ENCODE data around the gene TMEM69.
"Not testable (repeated sequence)": the region's sequence is repeated elsewhere in the genome, so short reads cannot be mapped to it uniquely, and the experiment has no call there.

The TMEM69 gene

DNA sequence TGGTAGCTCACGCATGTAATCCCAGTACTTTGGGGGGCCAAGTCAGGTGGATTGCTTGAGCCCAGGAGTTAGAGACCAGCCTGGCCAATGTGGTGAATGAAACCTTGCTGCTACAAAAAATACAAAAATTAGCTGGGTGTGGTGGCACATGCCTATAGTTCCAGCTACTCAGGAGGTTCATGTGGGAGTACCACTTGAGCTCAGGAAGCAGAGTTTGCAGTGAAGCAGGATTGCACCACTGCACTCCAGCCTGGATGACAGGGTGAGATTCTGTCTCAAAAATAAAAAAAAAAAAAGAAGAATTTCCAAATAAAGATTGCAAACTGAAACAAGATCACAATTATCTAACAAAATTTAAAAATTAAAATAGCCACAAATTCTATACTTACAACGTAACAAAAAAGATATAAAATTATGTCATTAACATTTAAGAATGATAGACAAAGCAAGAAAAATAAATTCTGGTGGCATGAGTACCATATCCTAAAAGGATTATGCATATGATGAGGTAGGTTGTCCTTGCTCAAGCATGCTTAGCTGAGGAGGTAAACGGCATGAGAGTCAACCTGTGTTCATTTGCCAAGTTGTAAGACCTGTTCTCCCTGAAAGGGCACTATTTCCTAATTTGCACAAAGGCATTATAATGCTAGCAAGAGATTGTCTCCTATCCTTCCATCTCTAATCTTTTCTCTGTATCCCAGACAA lies 42.2 kb downstream of the TMEM69 start:
- no peak for TF ChIP-seq EZH2 (IDR thresholded peaks at IDR 0.05; ENCODE audit: borderline replicate concordance, low read length)
- TF ChIP-seq, protein P1, sequence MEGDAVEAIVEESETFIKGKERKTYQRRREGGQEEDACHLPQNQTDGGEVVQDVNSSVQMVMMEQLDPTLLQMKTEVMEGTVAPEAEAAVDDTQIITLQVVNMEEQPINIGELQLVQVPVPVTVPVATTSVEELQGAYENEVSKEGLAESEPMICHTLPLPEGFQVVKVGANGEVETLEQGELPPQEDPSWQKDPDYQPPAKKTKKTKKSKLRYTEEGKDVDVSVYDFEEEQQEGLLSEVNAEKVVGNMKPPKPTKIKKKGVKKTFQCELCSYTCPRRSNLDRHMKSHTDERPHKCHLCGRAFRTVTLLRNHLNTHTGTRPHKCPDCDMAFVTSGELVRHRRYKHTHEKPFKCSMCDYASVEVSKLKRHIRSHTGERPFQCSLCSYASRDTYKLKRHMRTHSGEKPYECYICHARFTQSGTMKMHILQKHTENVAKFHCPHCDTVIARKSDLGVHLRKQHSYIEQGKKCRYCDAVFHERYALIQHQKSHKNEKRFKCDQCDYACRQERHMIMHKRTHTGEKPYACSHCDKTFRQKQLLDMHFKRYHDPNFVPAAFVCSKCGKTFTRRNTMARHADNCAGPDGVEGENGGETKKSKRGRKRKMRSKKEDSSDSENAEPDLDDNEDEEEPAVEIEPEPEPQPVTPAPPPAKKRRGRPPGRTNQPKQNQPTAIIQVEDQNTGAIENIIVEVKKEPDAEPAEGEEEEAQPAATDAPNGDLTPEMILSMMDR (IDR thresholded peaks at IDR 0.05; ENCODE audit: low read length) = no peak
- H3K9ac ChIP-seq (ENCODE audit: low read length) = no peak overlapping the region
- no peaks in the 10 kb centered on the region for H4K20me1 ChIP-seq (ENCODE audit: insufficient read depth, low read length)
- H3K4me3 ChIP-seq (ENCODE audit: low read depth, low read length, poor library complexity, severe bottlenecking) = no peak overlapping the region
- H3K4me2 ChIP-seq (ENCODE audit: low read length) = no peak overlapping the region
- no peaks in the 10 kb centered on the region for H3K9me3 ChIP-seq (ENCODE audit: low read length)
- H3K4me1 ChIP-seq (ENCODE audit: insufficient read depth, low read length, severe bottlenecking) = no peaks in the 10 kb centered on the region
- H3K9me2 ChIP-seq (ENCODE audit: low read depth, low read length) = no peaks in the 10 kb centered on the region
- no peak overlapping the region for H2AFZ ChIP-seq (ENCODE audit: low read length)
- no peaks in the 10 kb centered on the region for H3K27me3 ChIP-seq (ENCODE audit: insufficient read depth, low read length)
- H3K79me2 ChIP-seq (ENCODE audit: insufficient read depth, low read length) = no peaks in the 10 kb centered on the region
- no peak overlapping the region for H3K27ac ChIP-seq (ENCODE audit: low read depth, low read length, poor library complexity, severe bottlenecking)
- H3K36me3 ChIP-seq (ENCODE audit: insufficient read depth, low read length) = no peaks in the 10 kb centered on the region
- no peaks in the 10 kb centered on the region for H3F3A ChIP-seq (ENCODE audit: insufficient read depth, low read length)

DNA sequence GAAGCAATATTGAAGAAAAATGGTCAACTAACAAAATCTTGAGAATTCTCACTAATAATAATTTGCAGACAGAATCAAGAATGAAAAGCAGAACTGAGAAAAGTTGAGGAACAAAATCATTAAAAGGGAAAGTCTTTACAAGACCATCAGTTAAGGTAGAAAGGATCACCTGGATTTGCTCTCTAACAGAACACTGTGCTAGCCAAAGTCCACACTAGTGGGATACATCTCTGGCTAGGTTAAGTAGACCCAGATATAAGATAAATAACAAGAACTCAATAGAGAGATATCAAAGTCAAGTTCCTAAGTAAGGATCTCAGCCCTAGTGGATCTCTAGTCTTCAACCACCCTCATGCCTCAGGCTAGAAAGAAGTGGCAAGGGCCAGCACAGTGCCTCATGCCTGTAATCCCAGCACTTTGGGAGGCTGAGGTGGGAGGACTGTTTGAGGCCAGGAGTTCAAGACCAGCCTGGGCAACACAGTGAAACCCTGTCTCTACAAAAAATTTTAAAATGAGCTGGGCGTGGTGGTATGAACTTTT lies 42.9 kb downstream of the TMEM69 start:
- Histone ChIP-seq H3K4me3 (ENCODE audit: low read depth, low read length, poor library complexity, severe bottlenecking) (no peak overlapping the region), H3K9ac (ENCODE audit: low read length) (no peak overlapping the region), H4K20me1 (ENCODE audit: insufficient read depth, low read length) (no peaks in the 10 kb centered on the region), H3K9me2 (ENCODE audit: low read depth, low read length) (no peaks in the 10 kb centered on the region), H3K27me3 (ENCODE audit: insufficient read depth, low read length) (no peaks in the 10 kb centered on the region), H3K4me2 (ENCODE audit: low read length) (no peak overlapping the region), H3K4me1 (ENCODE audit: insufficient read depth, low read length, severe bottlenecking) (no peaks in the 10 kb centered on the region), H3K27ac (ENCODE audit: low read depth, low read length, poor library complexity, severe bottlenecking) (no peak overlapping the region), H3F3A (ENCODE audit: insufficient read depth, low read length) (no peaks in the 10 kb centered on the region), H3K79me2 (ENCODE audit: insufficient read depth, low read length) (no peaks in the 10 kb centered on the region), H2AFZ (ENCODE audit: low read length) (no peak overlapping the region), H3K9me3 (ENCODE audit: low read length) (no peaks in the 10 kb centered on the region), H3K36me3 (ENCODE audit: insufficient read depth, low read length) (no peaks in the 10 kb centered on the region)
- TF ChIP-seq EZH2 (IDR thresholded peaks at IDR 0.05; ENCODE audit: borderline replicate concordance, low read length) = no peak
- TF ChIP-seq, protein P1 (IDR thresholded peaks at IDR 0.05; ENCODE audit: low read length) = no peak

DNA sequence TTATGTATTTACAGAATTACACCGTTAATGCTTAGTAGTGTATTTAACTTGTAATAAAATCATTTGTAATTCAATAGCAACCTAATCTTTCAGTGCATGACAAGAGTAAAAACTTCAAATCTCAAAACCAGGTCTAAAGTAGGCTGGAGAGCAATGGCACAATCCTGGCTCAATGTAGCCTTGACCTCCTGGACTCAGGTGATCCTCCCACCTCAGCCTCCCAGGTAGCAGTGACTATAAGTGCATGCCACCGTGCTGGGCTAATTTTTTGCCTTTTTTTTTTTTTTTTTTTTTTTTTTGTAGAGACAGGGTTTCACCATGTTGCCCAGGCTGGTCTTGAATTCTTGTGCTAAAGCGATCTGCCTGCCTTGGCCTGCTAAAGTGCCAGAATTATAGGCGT lies 51.2 kb downstream of the TMEM69 start:
- no peak overlapping the region for H3K27ac ChIP-seq (ENCODE audit: low read depth, low read length, poor library complexity, severe bottlenecking)
- no peaks in the 10 kb centered on the region for H3K9me2 ChIP-seq (ENCODE audit: low read depth, low read length)
- no peaks in the 10 kb centered on the region for H3K4me1 ChIP-seq (ENCODE audit: insufficient read depth, low read length, severe bottlenecking)
- no peak overlapping the region for H3K4me3 ChIP-seq (ENCODE audit: low read depth, low read length, poor library complexity, severe bottlenecking)
- no peak overlapping the region for H3K4me2 ChIP-seq (ENCODE audit: low read length)
- H2AFZ ChIP-seq (ENCODE audit: low read length) = no peak overlapping the region
- no peaks in the 10 kb centered on the region for H3K27me3 ChIP-seq (ENCODE audit: insufficient read depth, low read length)
- no peak overlapping the region for H3K9ac ChIP-seq (ENCODE audit: low read length)
- peaks cover 14% of the 10 kb centered on the region for H3K36me3 ChIP-seq (ENCODE audit: insufficient read depth, low read length)
- no peaks in the 10 kb centered on the region for H4K20me1 ChIP-seq (ENCODE audit: insufficient read depth, low read length)
- H3K79me2 ChIP-seq (ENCODE audit: insufficient read depth, low read length) = no peaks in the 10 kb centered on the region
- no peaks in the 10 kb centered on the region for H3K9me3 ChIP-seq (ENCODE audit: low read length)
- TF ChIP-seq, protein P1 (IDR thresholded peaks at IDR 0.05; ENCODE audit: low read length) = no peak
- no peak for TF ChIP-seq EZH2 (IDR thresholded peaks at IDR 0.05; ENCODE audit: borderline replicate concordance, low read length)
- H3F3A ChIP-seq (ENCODE audit: insufficient read depth, low read length) = no peaks in the 10 kb centered on the region

DNA sequence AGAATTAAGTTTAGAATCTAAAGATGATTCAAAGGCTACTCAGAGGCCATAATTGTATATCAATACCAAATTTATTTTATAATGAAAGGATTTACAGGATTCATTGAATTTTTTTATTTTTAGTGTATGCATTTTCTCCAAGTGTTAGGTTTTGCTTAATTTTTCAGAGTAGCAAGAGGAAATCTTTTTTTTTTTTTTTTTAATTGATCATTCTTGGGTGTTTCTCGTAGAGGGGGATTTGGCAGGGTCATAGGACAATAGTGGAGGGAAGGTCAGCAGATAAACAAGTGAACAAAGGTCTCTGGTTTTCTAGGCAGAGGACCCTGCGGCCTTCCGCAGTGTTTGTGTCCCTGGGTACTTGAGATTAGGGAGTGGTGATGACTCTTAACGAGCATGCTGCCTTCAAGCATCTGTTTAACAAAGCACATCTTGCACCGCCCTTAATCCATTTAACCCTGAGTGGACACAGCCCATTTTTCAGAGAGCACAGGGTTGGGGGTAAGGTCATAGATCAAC lies 51.7 kb downstream of the TMEM69 start:
- not testable (repeated sequence) for H3F3A ChIP-seq (ENCODE audit: insufficient read depth, low read length); H3K4me3 ChIP-seq (ENCODE audit: low read depth, low read length, poor library complexity, severe bottlenecking); H3K27ac ChIP-seq (ENCODE audit: low read depth, low read length, poor library complexity, severe bottlenecking); H3K9me2 ChIP-seq (ENCODE audit: low read depth, low read length); H3K4me2 ChIP-seq (ENCODE audit: low read length); H4K20me1 ChIP-seq (ENCODE audit: insufficient read depth, low read length); H3K27me3 ChIP-seq (ENCODE audit: insufficient read depth, low read length); H3K9me3 ChIP-seq (ENCODE audit: low read length); H3K79me2 ChIP-seq (ENCODE audit: insufficient read depth, low read length); H3K9ac ChIP-seq (ENCODE audit: low read length); H3K4me1 ChIP-seq (ENCODE audit: insufficient read depth, low read length, severe bottlenecking); H2AFZ ChIP-seq (ENCODE audit: low read length)
- H3K36me3 ChIP-seq (ENCODE audit: insufficient read depth, low read length) = peaks cover 15% of the 10 kb centered on the region
